ENCODE measurements around the gene CCDC194.

CCDC194 gene

GRCh38 chr19:17404015-17404414 is 10.0 kb upstream of the CCDC194 start:
- ChIA-PET POLR2A (interaction anchor here (0.6 to 0.7 kb wide), 4 partner anchors 12 to 895 kb away, joined by 3 to 7 read pairs (median 4); no protein-coding TSS in a partner anchor), CTCF (interaction anchor here (1.0 to 1.3 kb wide), 2 partner anchors 12 to 45 kb away, joined by 3 read pairs; partner anchors contain the start of gene TMEM221)
- peak; percentile 31 for DNase-seq (ENCODE audit: extremely low spot score)
- TF ChIP-seq CTCF (IDR thresholded peaks at IDR 0.05; ENCODE audit: control extremely low read depth, extremely low read depth, low read depth, missing control alignments), result no peak

- POLR2A ChIA-PET, result interaction anchor here (0.5 to 1.0 kb wide), 5 partner anchors 16 to 894 kb away, joined by 3 to 5 read pairs (median 3); partner anchors contain the start of gene MVB12A
- DNase-seq (ENCODE audit: extremely low spot score), result peak; percentile 86
- CTCF ChIA-PET, result interaction anchor here (1.0 to 1.3 kb wide), 2 partner anchors 11 to 45 kb away, joined by 3 read pairs; partner anchors contain the start of gene TMEM221
- no peak for TF ChIP-seq CTCF (IDR thresholded peaks at IDR 0.05; ENCODE audit: control extremely low read depth, extremely low read depth, low read depth, missing control alignments)
Measured at GRCh38 chr19:17402982-17403855, 9.2 kb upstream of the CCDC194 start.

- CTCF ChIA-PET, result interaction anchor here (1.3 to 4.0 kb wide), 2 partner anchors 12 to 108 kb away, joined by 3 to 17 read pairs; no protein-coding TSS in a partner anchor
- no peak for DNase-seq (ENCODE audit: extremely low spot score)
- no peak for TF ChIP-seq CTCF (IDR thresholded peaks at IDR 0.05; ENCODE audit: control extremely low read depth, extremely low read depth, low read depth, missing control alignments)
- POLR2A ChIA-PET, result no interaction called here
Measured at GRCh38 chr19:17401628-17402027, 7.6 kb upstream of the CCDC194 start.

- ChIA-PET POLR2A (no interaction called here), CTCF (interaction anchor here (1.0 to 4.0 kb wide), 4 partner anchors 9 to 377 kb away, joined by 3 to 17 read pairs (median 6); partner anchors contain the start of gene PGLS)
- no peak for DNase-seq (ENCODE audit: extremely low spot score)
- TF ChIP-seq CTCF (IDR thresholded peaks at IDR 0.05; ENCODE audit: control extremely low read depth, extremely low read depth, low read depth, missing control alignments), result no peak
Measured at GRCh38 chr19:17398902-17399527, 5.0 kb upstream of the CCDC194 start.

- peak; percentile 72 for DNase-seq (ENCODE audit: extremely low spot score)
- ChIA-PET CTCF (interaction anchor here (0.7 to 3.0 kb wide), 11 partner anchors 10 to 455 kb away, joined by 3 to 10 read pairs (median 4); partner anchors contain the start of genes BST2, DDA1 and MVB12A), POLR2A (no interaction called here)
- peak; percentile 73 for TF ChIP-seq CTCF (IDR thresholded peaks at IDR 0.05; ENCODE audit: control extremely low read depth, extremely low read depth, low read depth, missing control alignments)
Measured at GRCh38 chr19:17394891-17395415, 957 bp upstream of the CCDC194 start.

GRCh38 chr19:17393002-17393401 is 994 bp downstream of the CCDC194 start:
- POLR2A ChIA-PET, result no interaction called here
- CTCF ChIA-PET, result interaction anchor here (1.4 to 3.0 kb wide), 6 partner anchors 9 to 132 kb away, joined by 4 to 10 read pairs (median 4); partner anchors contain the start of gene TMEM221
- no peak for TF ChIP-seq CTCF (IDR thresholded peaks at IDR 0.05; ENCODE audit: control extremely low read depth, extremely low read depth, low read depth, missing control alignments)
- peak; percentile 14 for DNase-seq (ENCODE audit: extremely low spot score)

Measured in GM10248 (cell line).